Left kidney (tissue), 2 donors: ENCODE data around the gene ERCC5. TPM values are rescaled to one million over a fixed set of nuclear protein-coding genes. Genes with fewer than 3 reads are reported as not detected.

Experiments used
- DNase-seq: peaks from one replicate; pipeline ENCODE4 v3.0.0-alpha.2; 2013
- polyA plus RNA-seq: library from polyadenylated mRNA; unstranded; fragments of 120-200 nt; gene quantifications from one replicate; pipeline ENCODE4 v1.2.1, GENCODE V29; 2013; ENCODE audit not compliant: insufficient read length

The ERCC5 gene
- polyA plus RNA-seq, 1 donor: 82.1 TPM

DNA sequence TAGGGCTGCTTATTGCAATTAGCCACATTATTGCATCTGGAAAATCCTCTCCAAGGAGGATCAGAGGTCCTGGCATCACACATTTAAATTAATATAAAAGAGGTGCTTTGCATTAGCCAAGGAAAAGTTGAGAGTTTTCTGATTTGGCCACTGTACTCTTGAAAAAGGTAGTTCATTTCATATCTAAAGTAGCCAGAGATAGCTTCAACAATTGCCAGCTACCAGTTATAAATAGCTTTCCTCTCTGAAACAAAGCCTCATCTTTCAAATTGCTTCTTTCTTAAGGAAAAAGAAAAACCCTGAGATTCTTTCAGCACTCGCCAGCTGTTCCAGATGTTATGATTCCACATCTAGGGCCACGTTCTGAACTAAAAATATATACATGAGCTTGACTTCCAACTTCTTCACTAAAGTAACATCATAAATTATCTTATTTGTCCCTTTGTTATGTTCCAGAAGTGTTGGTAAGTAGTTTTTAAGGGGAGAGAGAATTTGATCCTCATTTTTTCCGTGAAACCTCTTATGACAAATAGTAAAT lies 69.6 kb downstream of the ERCC5 start:
- no peak for DNase-seq

- no peak for DNase-seq
Observed at GRCh38 chr13:102917019-102917418, 71.2 kb downstream of the ERCC5 start.

- no peak for DNase-seq
Observed at GRCh38 chr13:102922184-102922583, 76.4 kb downstream of the ERCC5 start.

Other genes with a start within 250 kb of the ERCC5 start
- gene TPP2, start 249.0 kb upstream of the ERCC5 start, polyA plus RNA-seq: 71.7 TPM
- not detected for gene METTL21C, start 151.0 kb upstream of the ERCC5 start, polyA plus RNA-seq
- gene TEX30, start 72.2 kb upstream of the ERCC5 start, polyA plus RNA-seq: 33.9 TPM
- 48.2 TPM for gene POGLUT2, start 47.1 kb upstream of the ERCC5 start, polyA plus RNA-seq
- gene BIVM, start 46.9 kb upstream of the ERCC5 start, polyA plus RNA-seq: 78.5 TPM
- 0.73 TPM for gene SLC10A2, start 220.4 kb downstream of the ERCC5 start, polyA plus RNA-seq